Adrenal gland (tissue), 12 donors: ENCODE measurements around the gene HOXA10. TPM values are rescaled to one million over a fixed set of nuclear protein-coding genes. Genes with fewer than 3 reads are reported as not detected.

Source experiments
- DNase-seq, 7 donors: peaks; one replicate each; pipeline ENCODE4 v3.0.0-alpha.2; 2019 to 2020
- H3K27ac ChIP-seq, 5 donors: fragments of 200-600 bp; sonication (generic) in 4 of 5; 1 replicate in 3 of 5; 2 replicates in 2 of 5; pipeline versions ENCODE4 v1.5.1 to v1.8.0; 2016 to 2020; ENCODE audit warnings: mild to moderate bottlenecking in 1 of 5
- H3K27me3 ChIP-seq: fragments of 200-600 bp; 2 replicates; pipeline ENCODE4 v1.8.0; 2021
- H3K36me3 ChIP-seq, 2 donors: fragments of 200-600 bp; replicated peaks in 1 of 2; 1 replicate in 1 of 2; 2 replicates in 1 of 2; pipeline versions ENCODE4 v1.5.1 to v1.8.0; 2018 to 2022
- H3K4me1 ChIP-seq, 2 donors: fragments of 200-600 bp; replicated peaks in 1 of 2; 1 replicate in 1 of 2; 2 replicates in 1 of 2; pipeline versions ENCODE4 v1.5.1 to v1.8.0; 2018 to 2021
- H3K4me3 ChIP-seq, 4 donors: fragments of 200-600 bp; sonication (generic) in 3 of 4; one replicate each; pipeline ENCODE4 v1.5.1; 2016 to 2018
- H3K9me3 ChIP-seq, 3 donors: fragments of 200-600 bp; sonication (generic) in 1 of 3; replicated peaks in 1 of 3; 1 replicate in 2 of 3; 2 replicates in 1 of 3; pipeline versions ENCODE4 v1.5.1 to v1.8.0; 2016 to 2021
- POLR2A ChIP-seq, 2 donors: fragments of 450-650 bp; IDR thresholded peaks; one replicate each; pipeline ENCODE4 v1.6.1; 2017; ENCODE audit warnings: antibody characterized with exemption in 2 of 2, mild to moderate bottlenecking in 2 of 2, moderate library complexity in 1 of 2
- WGBS, 4 donors: extraction: QIAGEN DNeasy Blood & Tissue Kit in 2 of 4; methylation state at CpG; one replicate each; pipeline versions ENCODE4 v1.1.5 to v1.1.7; 2013 to 2017; 5-methylcytosine and 5-hydroxymethylcytosine counted together
- intact Hi-C, 2 donors: fragments of 100-400 bp; cut with DNase I; formaldehyde crosslinking; loops; one replicate each; pipeline versions ENCODE4 v1.14.1 to v1.15.0; 2022 to 2023
- polyA plus RNA-seq, 3 donors: library from polyadenylated mRNA; stranded (reverse); fragments of 200-250 nt in 2 of 3; fragments of 350-450 nt in 1 of 3; fragmentation: Illumina TruSeq in 1 of 3; extraction: RNeasy Lipid Tissue Mini Kit (QIAGEN cat#74804) in 1 of 3; gene quantifications; one replicate each; pipeline ENCODE4 v1.2.3, GENCODE V29; 2013 to 2014
- total RNA-seq, 9 donors: library from RNA; depleted of rRNA in 4 of 9; stranded (reverse); fragments of >200 nt in 4 of 9; fragments of 120-200 nt in 1 of 9; fragmentation: NEBNext Ultra II Directional in 1 of 9; extraction: Animal tissue kit (Norgen Biotek cat#: 25700) in 1 of 9; gene quantifications; one replicate each; pipeline versions ENCODE4 v1.1.0 to v1.2.4, GENCODE V29; 2013 to 2023
- TF ChIP-seq, protein P1 (sequence below), 6 experiments: fragments of 450-650 bp in 4 of 6; fragments of 200-600 bp in 2 of 6; sonication (generic) in 1 of 6; IDR thresholded peaks; 1 replicate in 5 of 6; 2 replicates in 1 of 6; pipeline versions ENCODE4 v1.5.1 to v1.8.0; 2016 to 2021; ENCODE audit warnings: antibody characterized with exemption in 6 of 6, mild to moderate bottlenecking in 2 of 6, moderate library complexity in 1 of 6
- donor health status: healthy with polysubstance abuse.
- donor health status: Bipolar disorder and iron deficiency.
- donor health status: DM: yes; HTN: yes; CAD: no.
- donor health status: DM: no; HTN: no; CAD: no.
- donor health status: DM: no; HTN: no; CAD: no.
- donor health status: DM: yes; HTN: yes; CAD: no.

The HOXA10 gene
- total and polyA plus RNA-seq, 12 donors, result 0.11 to 14.7 (median 11.3) TPM

GRCh38 chr7:27213433-27214238 is 39.5 kb upstream of the HOXA10 start:
- DNase-seq, result no peak
- H3K27me3 ChIP-seq, result peaks cover 48% of the 10 kb centered on the region
- peaks cover 0 to 4% of the 10 kb centered on the region in 2 donors for H3K4me1 ChIP-seq
- no peaks in the 10 kb centered on the region for H3K36me3 ChIP-seq
- no peak overlapping the region for H3K4me3 ChIP-seq
- WGBS, 4 donors, result 52 to 70% (median 55%) methylated on average over 19 to 50 of the region's 50 CpGs
- no peak for TF ChIP-seq POLR2A (IDR thresholded peaks at IDR 0.05)
- TF ChIP-seq, protein P1, sequence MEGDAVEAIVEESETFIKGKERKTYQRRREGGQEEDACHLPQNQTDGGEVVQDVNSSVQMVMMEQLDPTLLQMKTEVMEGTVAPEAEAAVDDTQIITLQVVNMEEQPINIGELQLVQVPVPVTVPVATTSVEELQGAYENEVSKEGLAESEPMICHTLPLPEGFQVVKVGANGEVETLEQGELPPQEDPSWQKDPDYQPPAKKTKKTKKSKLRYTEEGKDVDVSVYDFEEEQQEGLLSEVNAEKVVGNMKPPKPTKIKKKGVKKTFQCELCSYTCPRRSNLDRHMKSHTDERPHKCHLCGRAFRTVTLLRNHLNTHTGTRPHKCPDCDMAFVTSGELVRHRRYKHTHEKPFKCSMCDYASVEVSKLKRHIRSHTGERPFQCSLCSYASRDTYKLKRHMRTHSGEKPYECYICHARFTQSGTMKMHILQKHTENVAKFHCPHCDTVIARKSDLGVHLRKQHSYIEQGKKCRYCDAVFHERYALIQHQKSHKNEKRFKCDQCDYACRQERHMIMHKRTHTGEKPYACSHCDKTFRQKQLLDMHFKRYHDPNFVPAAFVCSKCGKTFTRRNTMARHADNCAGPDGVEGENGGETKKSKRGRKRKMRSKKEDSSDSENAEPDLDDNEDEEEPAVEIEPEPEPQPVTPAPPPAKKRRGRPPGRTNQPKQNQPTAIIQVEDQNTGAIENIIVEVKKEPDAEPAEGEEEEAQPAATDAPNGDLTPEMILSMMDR (IDR thresholded peaks at IDR 0.05), result no peak
- H3K9me3 ChIP-seq, result no peaks in the 10 kb centered on the region
- intact Hi-C loops, result loop anchor here in 1 of 2 donors (10.0 kb wide), 1 partner anchor 381 kb away; no protein-coding TSS in a partner anchor
- H3K27ac ChIP-seq, result no peak overlapping the region

- Histone ChIP-seq H3K4me3 (no peak overlapping the region), H3K27me3 (peaks cover 51% of the 10 kb centered on the region)
- TF ChIP-seq, protein P1 (IDR thresholded peaks at IDR 0.05), result no peak
- no peak for TF ChIP-seq POLR2A (IDR thresholded peaks at IDR 0.05)
These were observed 38.6 kb upstream of the HOXA10 start for GRCh38 chr7:27212497-27213432.

DNA sequence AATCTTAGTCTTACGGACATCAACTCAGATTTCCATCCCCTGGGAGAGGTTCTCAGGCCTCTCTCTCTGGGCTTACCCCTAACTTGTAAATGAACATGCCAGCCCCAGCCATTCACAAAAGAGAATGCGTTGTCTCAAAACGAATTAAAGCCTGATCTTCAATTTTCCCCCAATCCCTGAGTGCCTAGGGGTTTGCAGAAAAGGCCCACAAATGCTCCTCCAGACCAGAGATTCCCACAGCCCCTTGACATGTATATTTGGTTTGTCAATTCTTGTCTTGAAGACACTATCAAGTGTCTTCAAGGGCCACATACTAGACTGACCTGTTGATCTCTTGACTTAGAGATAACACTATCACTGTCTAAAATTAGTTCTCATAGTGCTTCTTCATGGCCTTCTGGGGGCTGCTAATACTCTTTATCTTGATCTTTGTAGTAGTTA is 37.7 kb upstream of the HOXA10 start:
- peaks cover 61% of the 10 kb centered on the region for H3K27me3 ChIP-seq
- TF ChIP-seq POLR2A (IDR thresholded peaks at IDR 0.05), result no peak
- TF ChIP-seq, protein P1 (IDR thresholded peaks at IDR 0.05), result no peak
- H3K36me3 ChIP-seq, result no peaks in the 10 kb centered on the region
- 43 to 55% (median 51%) methylated on average over 2 to 3 of the region's 3 CpGs for WGBS, 4 donors
- H3K4me3 ChIP-seq, result no peak overlapping the region
- no peaks in the 10 kb centered on the region for H3K9me3 ChIP-seq
- intact Hi-C loops, result loop anchor here in 1 of 2 donors (10.0 kb wide), 1 partner anchor 383 kb away; no protein-coding TSS in a partner anchor
- DNase-seq, result no peak
- peaks cover 0 to 4% of the 10 kb centered on the region in 2 donors for H3K4me1 ChIP-seq
- no peak overlapping the region for H3K27ac ChIP-seq

More at GRCh38 chr7:27212497-27213432, 38.6 kb upstream of the HOXA10 start:
- 22 to 48% (median 28%) methylated on average over 25 to 52 of the region's 52 CpGs for WGBS, 4 donors
- DNase-seq, result no peak
- H3K4me1 ChIP-seq, result peaks cover 0 to 4% of the 10 kb centered on the region in 2 donors
- no peak overlapping the region for H3K27ac ChIP-seq
- no peaks in the 10 kb centered on the region for H3K36me3 ChIP-seq
- H3K9me3 ChIP-seq, result no peaks in the 10 kb centered on the region
- intact Hi-C loops, result loop anchor here in 1 of 2 donors (10.0 kb wide), 1 partner anchor 382 kb away; no protein-coding TSS in a partner anchor

- intact Hi-C loops, result loop anchor here in 1 of 2 donors (10.0 kb wide), 1 partner anchor 384 kb away; no protein-coding TSS in a partner anchor
- DNase-seq, result no peak
- Histone ChIP-seq H3K27me3 (peaks cover 68% of the 10 kb centered on the region), H3K4me1 (peaks cover 0 to 4% of the 10 kb centered on the region in 2 donors), H3K4me3 (no peak overlapping the region), H3K36me3 (no peaks in the 10 kb centered on the region), H3K27ac (no peak overlapping the region), H3K9me3 (no peaks in the 10 kb centered on the region)
- WGBS, 4 donors, result 87 to 100% (median 95%) methylated on average over 1 of the region's 1 CpG; no CpG with 5 or more reads in 1 of the 4 donors
- TF ChIP-seq, protein P1 (IDR thresholded peaks at IDR 0.05), result no peak
- no peak for TF ChIP-seq POLR2A (IDR thresholded peaks at IDR 0.05)
These were observed 36.9 kb upstream of the HOXA10 start for GRCh38 chr7:27211084-27211446.
